ENCODE results near the gene TBX21.

The TBX21 gene, protein sequence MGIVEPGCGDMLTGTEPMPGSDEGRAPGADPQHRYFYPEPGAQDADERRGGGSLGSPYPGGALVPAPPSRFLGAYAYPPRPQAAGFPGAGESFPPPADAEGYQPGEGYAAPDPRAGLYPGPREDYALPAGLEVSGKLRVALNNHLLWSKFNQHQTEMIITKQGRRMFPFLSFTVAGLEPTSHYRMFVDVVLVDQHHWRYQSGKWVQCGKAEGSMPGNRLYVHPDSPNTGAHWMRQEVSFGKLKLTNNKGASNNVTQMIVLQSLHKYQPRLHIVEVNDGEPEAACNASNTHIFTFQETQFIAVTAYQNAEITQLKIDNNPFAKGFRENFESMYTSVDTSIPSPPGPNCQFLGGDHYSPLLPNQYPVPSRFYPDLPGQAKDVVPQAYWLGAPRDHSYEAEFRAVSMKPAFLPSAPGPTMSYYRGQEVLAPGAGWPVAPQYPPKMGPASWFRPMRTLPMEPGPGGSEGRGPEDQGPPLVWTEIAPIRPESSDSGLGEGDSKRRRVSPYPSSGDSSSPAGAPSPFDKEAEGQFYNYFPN

DNA sequence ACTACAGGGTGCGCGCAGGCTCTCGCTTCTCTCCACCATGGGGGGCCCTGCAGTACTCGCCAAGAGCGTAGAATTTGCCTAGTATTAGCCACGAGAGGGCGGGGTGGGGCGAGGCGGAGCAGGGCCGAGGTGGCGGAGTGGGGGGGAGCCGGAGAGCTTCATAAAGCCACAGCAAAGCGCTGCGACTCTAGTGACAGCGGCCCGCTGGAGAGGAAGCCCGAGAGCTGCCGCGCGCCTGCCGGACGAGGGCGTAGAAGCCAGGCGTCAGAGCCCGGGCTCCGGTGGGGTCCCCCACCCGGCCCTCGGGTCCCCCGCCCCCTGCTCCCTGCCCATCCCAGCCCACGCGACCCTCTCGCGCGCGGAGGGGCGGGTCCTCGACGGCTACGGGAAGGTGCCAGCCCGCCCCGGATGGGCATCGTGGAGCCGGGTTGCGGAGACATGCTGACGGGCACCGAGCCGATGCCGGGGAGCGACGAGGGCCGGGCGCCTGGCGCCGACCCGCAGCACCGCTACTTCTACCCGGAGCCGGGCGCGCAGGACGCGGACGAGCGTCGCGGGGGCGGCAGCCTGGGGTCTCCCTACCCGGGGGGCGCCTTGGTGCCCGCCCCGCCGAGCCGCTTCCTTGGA, at the start of gene TBX21:
TBX21 (plus strand) TSS at position 190 of the 627 bp plus-strand sequence; CDS start at position 409, 219 bp downstream.
- peak; percentile 74 for DNase-seq (ENCODE audit: low spot score)
- H3K4me3 ChIP-seq, result peak within 1 kb of the TSS; percentile 64

DNA sequence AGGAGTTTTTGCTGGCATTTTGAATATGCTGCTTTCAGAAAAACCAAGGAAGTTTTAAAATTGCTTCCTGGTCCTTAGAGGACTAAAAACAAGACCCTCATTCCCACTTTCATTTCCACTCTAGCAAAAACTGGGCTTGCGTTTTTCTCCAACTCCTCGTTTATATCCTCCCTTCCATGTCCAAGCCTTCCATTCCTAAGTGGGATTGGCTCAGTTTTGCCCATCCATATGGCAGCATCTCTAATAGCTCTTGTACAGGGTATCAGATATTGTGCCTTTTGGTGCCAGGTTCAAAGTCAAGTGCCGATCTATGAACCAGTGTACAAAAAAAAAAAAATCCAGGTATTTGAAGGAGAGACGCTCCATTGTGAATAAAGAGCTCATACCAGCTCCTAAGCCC, 49.0 kb upstream of the TBX21 start:
- TF ChIP-seq, protein P1, sequence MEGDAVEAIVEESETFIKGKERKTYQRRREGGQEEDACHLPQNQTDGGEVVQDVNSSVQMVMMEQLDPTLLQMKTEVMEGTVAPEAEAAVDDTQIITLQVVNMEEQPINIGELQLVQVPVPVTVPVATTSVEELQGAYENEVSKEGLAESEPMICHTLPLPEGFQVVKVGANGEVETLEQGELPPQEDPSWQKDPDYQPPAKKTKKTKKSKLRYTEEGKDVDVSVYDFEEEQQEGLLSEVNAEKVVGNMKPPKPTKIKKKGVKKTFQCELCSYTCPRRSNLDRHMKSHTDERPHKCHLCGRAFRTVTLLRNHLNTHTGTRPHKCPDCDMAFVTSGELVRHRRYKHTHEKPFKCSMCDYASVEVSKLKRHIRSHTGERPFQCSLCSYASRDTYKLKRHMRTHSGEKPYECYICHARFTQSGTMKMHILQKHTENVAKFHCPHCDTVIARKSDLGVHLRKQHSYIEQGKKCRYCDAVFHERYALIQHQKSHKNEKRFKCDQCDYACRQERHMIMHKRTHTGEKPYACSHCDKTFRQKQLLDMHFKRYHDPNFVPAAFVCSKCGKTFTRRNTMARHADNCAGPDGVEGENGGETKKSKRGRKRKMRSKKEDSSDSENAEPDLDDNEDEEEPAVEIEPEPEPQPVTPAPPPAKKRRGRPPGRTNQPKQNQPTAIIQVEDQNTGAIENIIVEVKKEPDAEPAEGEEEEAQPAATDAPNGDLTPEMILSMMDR (IDR thresholded peaks at IDR 0.05), result no peak
- H3K4me3 ChIP-seq, result no peak overlapping the region
- DNase-seq (ENCODE audit: low spot score), result no peak
- no peak overlapping the region for H3K27ac ChIP-seq

More for the DNA sequence above, at the start of gene TBX21:
- H3K27ac ChIP-seq, result no peak within 1 kb of the TSS
- TF ChIP-seq, protein P1 (IDR thresholded peaks at IDR 0.05), result no peak

DNA sequence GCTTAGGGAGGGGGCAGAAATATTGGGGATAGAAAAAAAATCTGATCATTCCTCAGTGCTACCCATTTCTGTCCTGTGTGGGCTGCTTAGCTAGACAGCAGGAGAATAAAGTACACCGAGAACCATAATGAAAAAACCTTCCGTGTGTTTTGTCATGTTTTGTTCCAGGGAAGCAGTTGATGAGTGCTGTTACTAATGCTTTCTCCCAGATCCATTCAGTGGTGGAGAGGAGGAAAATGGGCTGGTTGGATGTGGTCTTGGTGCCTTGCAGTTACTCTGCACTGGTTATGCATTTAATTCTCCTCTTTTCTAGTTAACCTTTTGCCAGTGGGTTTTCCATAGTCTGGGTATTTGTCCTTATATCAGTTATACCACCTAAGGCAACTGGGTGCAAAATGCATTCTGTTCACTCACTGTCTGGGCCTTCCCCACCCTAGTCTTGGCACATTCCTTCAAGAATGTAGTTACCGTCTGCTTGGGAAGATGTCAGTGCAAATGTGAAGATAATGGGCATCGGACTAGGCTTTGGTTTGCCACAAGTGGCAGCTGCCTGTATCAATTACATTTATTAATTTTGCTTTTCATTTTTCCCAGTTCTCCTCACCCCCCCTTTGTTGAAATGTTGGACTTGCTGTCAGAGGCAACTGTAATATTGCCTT, 48.4 kb upstream of the TBX21 start:
- DNase-seq (ENCODE audit: low spot score), result no peak
- TF ChIP-seq, protein P1 (IDR thresholded peaks at IDR 0.05), result no peak
- H3K4me3 ChIP-seq, result no peak overlapping the region
- no peak overlapping the region for H3K27ac ChIP-seq

DNA sequence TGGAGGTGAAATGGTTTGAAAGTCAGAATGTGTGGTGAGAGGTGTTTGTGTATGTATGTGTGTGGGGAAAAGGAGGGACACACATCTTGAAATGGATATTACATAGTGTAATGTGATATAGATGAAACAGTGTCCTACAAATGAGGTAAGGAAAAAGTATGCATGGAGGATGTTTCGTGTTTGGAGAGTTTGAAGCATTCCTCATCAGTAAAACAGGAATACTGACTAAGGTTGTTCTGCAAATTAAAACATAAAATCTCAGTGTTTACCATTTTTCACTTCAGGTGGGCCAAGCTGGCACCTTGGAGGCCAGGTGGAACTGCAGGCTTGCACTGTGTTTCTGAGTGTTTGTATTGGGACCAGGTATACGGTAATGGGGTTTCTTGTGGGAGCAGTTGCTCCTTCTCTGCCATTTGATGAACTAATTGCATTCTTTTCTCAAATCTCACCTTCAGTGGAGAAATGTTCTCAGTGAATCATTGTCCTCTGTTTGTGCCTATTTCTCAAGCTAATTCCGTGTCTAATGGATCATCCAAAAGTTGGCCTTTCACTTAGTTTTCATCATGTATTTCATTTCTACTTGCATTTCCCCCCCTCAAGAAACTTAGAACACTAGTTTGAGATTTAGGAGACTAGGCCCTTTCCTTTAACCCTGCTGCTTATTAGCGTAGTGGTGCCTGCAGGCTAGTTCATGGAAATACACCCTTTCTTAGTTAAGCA, 47.3 kb upstream of the TBX21 start:
- TF ChIP-seq, protein P1 (IDR thresholded peaks at IDR 0.05), result no peak
- no peak for DNase-seq (ENCODE audit: low spot score)
- H3K27ac ChIP-seq, result no peak overlapping the region
- H3K4me3 ChIP-seq, result no peak overlapping the region

DNA sequence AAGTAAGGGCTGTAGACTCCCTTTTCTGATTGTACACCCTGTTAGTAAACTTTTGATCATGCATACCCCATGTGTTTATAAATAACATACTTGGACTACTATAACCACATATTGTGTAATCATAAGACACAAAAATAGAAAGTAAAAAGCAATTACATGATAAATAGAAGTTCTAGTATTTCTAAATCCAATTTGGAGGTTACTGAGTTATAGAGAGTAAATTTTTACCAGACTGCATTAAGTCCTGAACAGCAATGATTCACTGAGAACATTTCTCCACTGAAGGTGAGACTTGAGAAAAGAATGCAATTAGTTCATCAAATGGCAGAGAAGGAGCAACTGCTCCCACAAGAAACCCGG, 46.8 kb upstream of the TBX21 start:
- DNase-seq (ENCODE audit: low spot score), result no peak
- TF ChIP-seq, protein P1 (IDR thresholded peaks at IDR 0.05), result no peak
- no peak overlapping the region for H3K4me3 ChIP-seq
- no peak overlapping the region for H3K27ac ChIP-seq

DNA sequence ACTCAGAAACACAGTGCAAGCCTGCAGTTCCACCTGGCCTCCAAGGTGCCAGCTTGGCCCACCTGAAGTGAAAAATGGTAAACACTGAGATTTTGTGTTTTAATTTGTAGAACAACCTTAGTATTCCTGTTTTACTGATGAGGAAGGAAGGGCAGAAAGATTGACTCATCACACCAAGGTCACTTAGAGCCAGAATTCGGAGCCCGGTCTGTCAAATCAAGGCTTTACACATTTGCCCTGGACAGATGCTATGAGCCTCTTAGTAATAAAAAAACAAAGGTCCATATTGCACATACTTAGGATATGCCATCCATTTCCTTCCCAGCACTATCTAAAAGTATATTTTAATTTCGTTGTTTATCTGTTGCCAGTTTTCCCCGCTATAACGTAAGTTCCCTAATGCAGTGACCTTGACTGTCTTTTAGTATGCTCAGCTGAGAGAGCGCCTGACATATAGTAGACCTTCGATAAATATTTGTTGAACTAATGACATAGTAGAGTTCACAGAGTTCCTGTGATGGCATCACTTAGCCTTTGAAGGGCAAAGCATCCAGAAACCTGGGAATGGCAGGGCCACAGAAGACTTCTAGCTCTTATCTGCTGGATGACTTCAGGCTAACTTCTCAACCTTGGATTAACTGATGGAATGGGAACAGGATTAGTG, 46.2 kb upstream of the TBX21 start:
- H3K27ac ChIP-seq, result no peak overlapping the region

More for the DNA sequence above, 46.2 kb upstream of the TBX21 start:
- TF ChIP-seq, protein P1 (IDR thresholded peaks at IDR 0.05), result no peak
- no peak overlapping the region for H3K4me3 ChIP-seq
- DNase-seq (ENCODE audit: low spot score), result no peak

Data from coronary artery (tissue), 2 donors.